HepG2 (cell line): Measurements from ENCODE around the gene LZTFL1. TPM values are rescaled to one million over a fixed set of nuclear protein-coding genes. Genes with fewer than 3 reads are reported as not detected.

Experiments used
- ATAC-seq: fragments of 200-7000 bp; cut with Tn5 transposase; 3 replicates; pipeline ENCODE4 v1.9.1; 2020; ENCODE audit warnings: mild to moderate bottlenecking, moderate library complexity
- BruUV-seq: library from RNA; stranded (reverse); fragments of 400-500 nt; replicated peaks from 2 replicates; lab custom pipeline; 2021; lab: Mats Ljungman, UMichigan
- CTCF ChIA-PET: fragments of 300-600 bp; formaldehyde crosslinking; extraction: SDS; loops from one replicate; lab custom pipeline; 2021; ENCODE audit warnings: low total read pairs, inconsistent platforms, low intra/inter-chr PET ratio; lab: Yijun Ruan, JAX
- POLR2A ChIA-PET: fragments of 350-600 bp; sonication (Branson Sonifier 250); formaldehyde crosslinking; loops from one replicate; lab custom pipeline; 2020; ENCODE audit warnings: antibody characterized with exemption, inconsistent platforms; lab: Yijun Ruan, JAX
- DNase-seq: peaks from one replicate; pipeline ENCODE4 v3.0.0-alpha.2; 2015; ENCODE audit warnings: low spot score
- FAIRE-seq: peaks from 3 replicates; lab custom pipeline; 2011; peaks lifted over from hg19 to GRCh38; lab: Jason Lieb, UNC
- H2AFZ ChIP-seq: one replicate; pipeline ENCODE4 v1.6.1; 2011; ENCODE audit warnings: low read length, inconsistent platforms
- H3K27ac ChIP-seq: fragments of 300-600 bp; 3 replicates; pipeline ENCODE4 v1.8.0; 2011; ENCODE audit warnings: mixed run types, mild to moderate bottlenecking, mixed read lengths, low read length, inconsistent platforms; ENCODE audit not compliant: insufficient read depth; ENCODE audit errors: extremely low read length
- H3K27me3 ChIP-seq, 2 experiments: fragments of 200-600 bp in 1 of 2; 2 replicates in 1 of 2; 3 replicates in 1 of 2; pipeline versions ENCODE4 v1.6.0 to v1.8.0; 2011; ENCODE audit warnings: low read length in 2 of 2, mild to moderate bottlenecking in 2 of 2, moderate library complexity in 2 of 2, inconsistent platforms in 1 of 2; ENCODE audit not compliant: insufficient read depth in 2 of 2, control insufficient read depth in 1 of 2
- H3K36me3 ChIP-seq, 2 experiments: fragments of 200-600 bp in 1 of 2; replicated peaks in 1 of 2; 2 replicates in 1 of 2; 3 replicates in 1 of 2; pipeline versions ENCODE4 v1.5.1 to v1.8.0; 2011; ENCODE audit warnings: low read length in 2 of 2, inconsistent platforms in 1 of 2; ENCODE audit not compliant: insufficient read depth in 2 of 2, control insufficient read depth in 1 of 2
- H3K4me1 ChIP-seq: 2 replicates; pipeline ENCODE4 v1.5.1; 2012; ENCODE audit warnings: low read length, inconsistent platforms; ENCODE audit not compliant: insufficient read depth
- H3K4me2 ChIP-seq: 2 replicates; pipeline ENCODE4 v1.6.0; 2011; ENCODE audit warnings: low read depth, low read length, inconsistent platforms
- H3K4me3 ChIP-seq, 3 experiments: fragments of 200-600 bp in 1 of 3; sonication (generic), shearing (Covaris generic) in 1 of 3; replicated peaks in 1 of 3; 2 replicates each; pipeline ENCODE4 v1.5.1; 2011 to 2016; ENCODE audit warnings: low read length in 3 of 3, inconsistent platforms in 2 of 3, low read depth in 2 of 3, mild to moderate bottlenecking in 2 of 3, control low read depth in 1 of 3, mixed read lengths in 1 of 3; ENCODE audit not compliant: insufficient read depth in 1 of 3
- H3K79me2 ChIP-seq: one replicate; pipeline ENCODE4 v1.6.1; 2011; ENCODE audit warnings: low read length, inconsistent platforms; ENCODE audit not compliant: insufficient read depth
- H3K9ac ChIP-seq: 2 replicates; pipeline ENCODE4 v1.6.0; 2011; ENCODE audit warnings: mild to moderate bottlenecking, low read depth, low read length, inconsistent platforms; ENCODE audit not compliant: insufficient read depth
- H3K9me3 ChIP-seq: 2 replicates; pipeline ENCODE4 v1.5.1; 2012; ENCODE audit warnings: mild to moderate bottlenecking, low read length
- H4K20me1 ChIP-seq: 2 replicates; pipeline ENCODE4 v1.6.0; 2011; ENCODE audit warnings: inconsistent platforms, mild to moderate bottlenecking, low read length, moderate library complexity; ENCODE audit not compliant: insufficient read depth
- ARID2 ChIP-seq: sonication (generic); formaldehyde crosslinking; IDR thresholded peaks from 2 replicates; pipeline ENCODE4 v1.8.1; 2022; ENCODE audit warnings: mild to moderate bottlenecking, missing genetic modification reagents, borderline replicate concordance
- EEA1 ChIP-seq: sonication (generic); formaldehyde crosslinking; IDR thresholded peaks from 2 replicates; pipeline ENCODE4 v1.5.1; 2020; ENCODE audit warnings: mild to moderate bottlenecking, missing genetic modification reagents, borderline replicate concordance
- GZF1 ChIP-seq: sonication (generic); formaldehyde crosslinking; IDR thresholded peaks from 2 replicates; pipeline ENCODE4 v1.5.1; 2020; ENCODE audit warnings: mild to moderate bottlenecking, missing genetic modification reagents
- RBM39 ChIP-seq: fragments of 200-400 bp; formaldehyde crosslinking; IDR thresholded peaks from one replicate; pipeline ENCODE4 v1.6.1; 2018; ENCODE audit warnings: antibody characterized with exemption, mild to moderate bottlenecking, low read depth, low read length; ENCODE audit not compliant: poor library complexity, severe bottlenecking
- U2AF2 ChIP-seq: fragments of 200-400 bp; formaldehyde crosslinking; IDR thresholded peaks from 2 replicates; pipeline ENCODE4 v1.6.1; 2017; ENCODE audit warnings: low read depth, mild to moderate bottlenecking, low read length
- WGBS: methylation state at CpG from one replicate; pipeline ENCODE4 v1.1.6; 2017; ENCODE audit warnings: low lambda C conversion rate; 5-methylcytosine and 5-hydroxymethylcytosine counted together
- in situ Hi-C: cut with HindIII; loops from 2 replicates; pipeline ENCODE4 v1.10.0; 2017; ENCODE audit warnings: low pct_unique_long_range_greater_than_20kb; ENCODE audit not compliant: extremely low pct_ligation_motif_present
- intact Hi-C: fragments of 100-400 bp; cut with micrococcal nuclease; formaldehyde crosslinking; loops from one replicate; pipeline ENCODE4 v1.10.0; 2022; ENCODE audit not compliant: unreplicated experiment
- polyA plus RNA-seq, 8 experiments: library from polyadenylated mRNA; depleted of rRNA in 3 of 8; stranded (reverse) in 7 of 8; unstranded in 1 of 8; fragments of >200 nt; fragmentation: Illumina TruSeq in 4 of 8; extraction: Trizol in 4 of 8; gene quantifications; 2 replicates each; pipeline versions ENCODE4 v1.2.1 to v1.2.3, GENCODE V29; 2011 to 2016; ENCODE audit warnings: low read depth in 4 of 8, missing spikeins in 1 of 8, mixed read lengths in 1 of 8; ENCODE audit not compliant: insufficient read depth in 1 of 8
- total RNA-seq, 5 experiments: library from RNA; depleted of rRNA; stranded (reverse); fragments of >200 nt; fragmentation: Illumina TruSeq; extraction: Trizol; gene quantifications; 2 replicates each; pipeline ENCODE4 v1.2.3, GENCODE V29; 2016; ENCODE audit warnings: low read depth in 1 of 5
- TF ChIP-seq, protein P1 (sequence below): sonication (generic); formaldehyde crosslinking; IDR thresholded peaks from 2 replicates; pipeline ENCODE4 v1.5.0; 2020; ENCODE audit warnings: missing genetic modification reagents
- TF ChIP-seq, protein P2 (sequence below): sonication (generic); formaldehyde crosslinking; IDR thresholded peaks from 2 replicates; pipeline ENCODE4 v1.8.1; 2023; ENCODE audit warnings: mild to moderate bottlenecking, inconsistent platforms, moderate library complexity, missing genetic modification reagents, borderline replicate concordance
- TF ChIP-seq, protein P3 (sequence below): sonication (generic); formaldehyde crosslinking; IDR thresholded peaks from 2 replicates; pipeline ENCODE4 v1.4.0; 2020; ENCODE audit warnings: mild to moderate bottlenecking, low read depth, missing genetic modification reagents

LZTFL1 gene
- total and polyA plus RNA-seq, 2 of the 13 experiments (the other 11 are each of a cell fraction or from before 2014, with no cell fraction given) = 16.6 to 17.2 TPM

DNA sequence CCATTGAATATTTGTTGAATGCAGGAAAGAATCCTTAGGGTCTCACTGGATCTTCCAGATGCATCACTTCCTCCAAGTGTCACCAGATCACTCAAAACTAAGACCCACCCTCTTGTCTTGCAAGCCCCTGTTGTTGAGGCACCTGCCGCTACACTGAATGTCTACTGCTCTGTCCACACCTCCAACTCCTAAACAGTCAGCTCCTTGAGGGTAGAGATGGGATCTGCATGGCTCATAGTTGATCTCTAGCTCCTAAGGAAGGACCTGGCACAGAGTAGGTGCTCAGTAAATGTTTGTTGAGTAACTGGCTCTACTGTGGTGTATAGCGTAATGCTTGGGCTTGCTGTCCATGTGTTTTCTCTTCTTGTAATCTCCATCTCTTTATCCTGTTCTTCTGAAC is 54.4 kb downstream of the LZTFL1 start:
- DNase-seq (no peak), FAIRE-seq (no peak)
- intact Hi-C loops = no loop called here

More for the DNA sequence above, 54.4 kb downstream of the LZTFL1 start:
- H3K36me3 ChIP-seq = no peaks in the 10 kb centered on the region
- no peak overlapping the region for H3K4me3 ChIP-seq
- no peaks in the 10 kb centered on the region for H3K9me3 ChIP-seq
- no peaks in the 10 kb centered on the region for H4K20me1 ChIP-seq
- no peak overlapping the region for H3K4me2 ChIP-seq
- H3K4me1 ChIP-seq = no peaks in the 10 kb centered on the region
- no peaks in the 10 kb centered on the region for H3K79me2 ChIP-seq
- POLR2A ChIA-PET = no interaction called here
- BruUV-seq = no TSS peak
- H2AFZ ChIP-seq = no peak overlapping the region
- TF ChIP-seq U2AF2 (no peak), RBM39 (no peak), ARID2 (CRISPR knock-in tag) (no peak), GZF1 (no peak), EEA1 (CRISPR knock-in tag) (no peak)
- TF ChIP-seq, protein P1, sequence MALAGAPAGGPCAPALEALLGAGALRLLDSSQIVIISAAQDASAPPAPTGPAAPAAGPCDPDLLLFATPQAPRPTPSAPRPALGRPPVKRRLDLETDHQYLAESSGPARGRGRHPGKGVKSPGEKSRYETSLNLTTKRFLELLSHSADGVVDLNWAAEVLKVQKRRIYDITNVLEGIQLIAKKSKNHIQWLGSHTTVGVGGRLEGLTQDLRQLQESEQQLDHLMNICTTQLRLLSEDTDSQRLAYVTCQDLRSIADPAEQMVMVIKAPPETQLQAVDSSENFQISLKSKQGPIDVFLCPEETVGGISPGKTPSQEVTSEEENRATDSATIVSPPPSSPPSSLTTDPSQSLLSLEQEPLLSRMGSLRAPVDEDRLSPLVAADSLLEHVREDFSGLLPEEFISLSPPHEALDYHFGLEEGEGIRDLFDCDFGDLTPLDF = no peak
- TF ChIP-seq, protein P2, sequence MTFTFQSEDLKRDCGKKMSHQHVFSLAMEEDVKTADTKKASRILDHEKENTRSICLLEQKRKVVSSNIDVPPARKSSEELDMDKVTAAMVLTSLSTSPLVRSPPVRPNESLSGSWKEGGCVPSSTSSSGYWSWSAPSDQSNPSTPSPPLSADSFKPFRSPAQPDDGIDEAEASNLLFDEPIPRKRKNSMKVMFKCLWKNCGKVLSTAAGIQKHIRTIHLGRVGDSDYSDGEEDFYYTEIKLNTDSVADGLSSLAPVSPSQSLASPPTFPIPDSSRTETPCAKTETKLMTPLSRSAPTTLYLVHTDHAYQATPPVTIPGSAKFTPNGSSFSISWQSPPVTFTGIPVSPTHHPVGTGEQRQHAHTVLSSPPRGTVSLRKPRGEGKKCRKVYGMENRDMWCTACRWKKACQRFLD (CRISPR knock-in tag) = no peak
- TF ChIP-seq, protein P3, sequence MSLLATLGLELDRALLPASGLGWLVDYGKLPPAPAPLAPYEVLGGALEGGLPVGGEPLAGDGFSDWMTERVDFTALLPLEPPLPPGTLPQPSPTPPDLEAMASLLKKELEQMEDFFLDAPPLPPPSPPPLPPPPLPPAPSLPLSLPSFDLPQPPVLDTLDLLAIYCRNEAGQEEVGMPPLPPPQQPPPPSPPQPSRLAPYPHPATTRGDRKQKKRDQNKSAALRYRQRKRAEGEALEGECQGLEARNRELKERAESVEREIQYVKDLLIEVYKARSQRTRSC (CRISPR knock-in tag) = no peak
- TF ChIP-seq, all 625 proteins: peak for 0
- peaks cover 0 to 26% of the 10 kb centered on the region in 2 experiments; a peak in 3 of 5 replicates for H3K27me3 ChIP-seq
- in situ Hi-C loops = no loop called here
- ATAC-seq = no peak
- 57% methylated on average over 2 of the region's 2 CpGs for WGBS
- no peak overlapping the region for H3K27ac ChIP-seq
- H3K9ac ChIP-seq = no peak overlapping the region
- CTCF ChIA-PET = no interaction called here
